ENCODE measurements around the gene AOC2. TPM values are rescaled to one million over a fixed set of nuclear protein-coding genes. Genes with fewer than 3 reads are reported as not detected.
"Not testable (repeated sequence)": the region's sequence is repeated elsewhere in the genome, so short reads cannot be mapped to it uniquely, and the experiment has no call there.

AOC2 gene
- total RNA-seq, 1 donor from 2014 or later, result 0.41 TPM

GRCh38 chr17:42851371-42852240, 7.2 kb downstream of the AOC2 start:
- DNase-seq (ENCODE audit: low spot score in 2 of 2); FAIRE-seq: not testable (repeated sequence)

DNA sequence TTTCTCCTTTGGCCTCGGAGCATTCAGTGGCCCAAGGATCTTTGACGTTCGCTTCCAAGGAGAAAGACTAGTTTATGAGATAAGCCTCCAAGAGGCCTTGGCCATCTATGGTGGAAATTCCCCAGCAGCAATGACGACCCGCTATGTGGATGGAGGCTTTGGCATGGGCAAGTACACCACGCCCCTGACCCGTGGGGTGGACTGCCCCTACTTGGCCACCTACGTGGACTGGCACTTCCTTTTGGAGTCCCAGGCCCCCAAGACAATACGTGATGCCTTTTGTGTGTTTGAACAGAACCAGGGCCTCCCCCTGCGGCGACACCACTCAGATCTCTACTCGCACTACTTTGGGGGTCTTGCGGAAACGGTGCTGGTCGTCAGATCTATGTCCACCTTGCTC, 8.0 kb downstream of the AOC2 start:
- no peak for FAIRE-seq
- no peak for DNase-seq (ENCODE audit: low spot score in 2 of 2)

DNA sequence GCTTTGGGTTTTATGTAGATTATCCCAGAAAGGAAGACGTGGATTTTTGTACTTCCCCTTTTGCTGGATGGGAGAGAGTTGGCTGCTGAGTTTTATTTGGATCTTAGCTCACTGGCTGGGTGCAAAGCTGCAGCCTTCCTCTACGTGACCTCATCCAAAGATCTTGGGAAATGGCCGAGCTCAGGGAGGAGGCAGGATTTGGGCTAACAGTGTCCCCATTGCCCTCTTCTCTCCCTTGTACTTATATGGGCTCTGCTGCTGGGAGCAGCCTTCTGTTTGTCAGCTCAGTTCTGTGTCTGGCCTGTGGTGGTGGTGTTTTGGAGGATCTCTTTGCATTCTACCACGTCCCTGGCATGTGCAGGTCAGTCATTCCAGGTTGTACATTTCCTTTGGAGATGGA, 8.6 kb downstream of the AOC2 start:
- DNase-seq (ENCODE audit: low spot score in 2 of 2) (no peak), FAIRE-seq (no peak)

- FAIRE-seq, result no peak
- no peak for DNase-seq (ENCODE audit: low spot score in 2 of 2)
Measured at GRCh38 chr17:42853597-42853967, 9.2 kb downstream of the AOC2 start.

GRCh38 chr17:42853968-42854790, 9.8 kb downstream of the AOC2 start:
- no peak for FAIRE-seq
- DNase-seq (ENCODE audit: low spot score in 2 of 2), result no peak

GRCh38 chr17:42855048-42855596, 10.7 kb downstream of the AOC2 start:
- no peak for FAIRE-seq
- no peak for DNase-seq (ENCODE audit: low spot score in 2 of 2)

DNA sequence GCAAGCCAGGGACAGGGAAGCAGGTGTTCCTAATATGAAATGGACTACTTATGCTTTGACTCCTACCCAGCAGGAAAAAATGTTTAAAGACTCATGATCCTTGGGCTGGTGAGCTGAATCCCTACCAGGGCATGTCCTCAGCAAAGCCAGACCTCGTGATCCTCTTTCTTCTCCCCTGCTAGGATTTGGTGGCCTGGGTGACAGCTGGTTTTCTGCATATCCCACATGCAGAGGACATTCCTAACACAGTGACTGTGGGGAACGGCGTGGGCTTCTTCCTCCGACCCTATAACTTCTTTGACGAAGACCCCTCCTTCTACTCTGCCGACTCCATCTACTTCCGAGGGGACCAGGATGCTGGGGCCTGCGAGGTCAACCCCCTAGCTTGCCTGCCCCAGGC, 11.7 kb downstream of the AOC2 start:
- FAIRE-seq; DNase-seq (ENCODE audit: low spot score in 2 of 2): not testable (repeated sequence)

DNA sequence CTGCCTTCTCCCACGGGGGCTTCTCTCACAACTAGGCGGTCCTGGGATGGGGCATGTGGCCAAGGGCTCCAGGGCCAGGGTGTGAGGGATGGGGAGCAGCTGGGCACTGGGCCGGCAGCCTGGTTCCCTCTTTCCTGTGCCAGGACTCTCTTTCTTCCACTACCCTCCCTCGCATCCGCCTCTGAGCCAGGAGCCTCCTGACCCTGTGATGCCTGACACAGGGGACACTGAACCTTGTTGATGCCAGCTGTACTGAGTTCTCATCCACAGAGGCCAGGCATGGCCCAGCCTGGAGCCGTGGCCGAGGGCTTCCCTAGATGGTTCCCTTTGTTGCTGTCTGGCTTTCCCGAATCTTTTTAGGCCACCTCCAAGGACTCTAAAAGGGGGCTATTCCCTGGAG, 12.1 kb downstream of the AOC2 start:
- not testable (repeated sequence) for FAIRE-seq; DNase-seq (ENCODE audit: low spot score in 2 of 2)

DNA sequence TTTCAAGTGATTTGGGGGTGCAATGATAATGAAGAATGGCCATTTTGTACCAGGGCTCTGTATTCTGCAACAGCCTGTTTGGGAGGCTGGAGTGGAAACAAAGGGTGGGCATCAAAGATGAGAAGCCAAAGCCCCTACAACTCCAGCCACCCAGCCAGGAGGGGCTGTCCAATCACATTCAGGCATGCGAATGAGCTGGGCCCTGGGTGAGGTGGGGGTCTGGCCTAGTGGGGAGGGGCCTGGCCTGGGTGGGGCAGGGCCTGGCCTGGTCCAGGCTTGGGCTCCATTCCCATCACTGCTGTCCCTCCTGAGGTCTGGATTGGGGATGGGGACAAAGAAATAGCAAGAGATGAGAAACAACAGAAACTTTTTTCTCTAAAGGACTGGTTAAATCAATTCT, 13.0 kb downstream of the AOC2 start:
- no peak for DNase-seq (ENCODE audit: low spot score in 2 of 2)
- FAIRE-seq, result no peak

GRCh38 chr17:42865638-42866094, 21.3 kb downstream of the AOC2 start:
- DNase-seq (ENCODE audit: low spot score in 2 of 2), result no peak
- no peak for FAIRE-seq

GRCh38 chr17:42866216-42866615, 21.8 kb downstream of the AOC2 start:
- DNase-seq (ENCODE audit: low spot score in 2 of 2) (no peak), FAIRE-seq (no peak)

- FAIRE-seq (no peak), DNase-seq (ENCODE audit: low spot score in 2 of 2) (no peak)
Measured at GRCh38 chr17:42866631-42867575, 22.5 kb downstream of the AOC2 start.

- not testable (repeated sequence) for FAIRE-seq; DNase-seq (ENCODE audit: low spot score in 2 of 2)
Measured at GRCh38 chr17:42867694-42868261, 23.4 kb downstream of the AOC2 start.

- FAIRE-seq, result no peak
- no peak for DNase-seq (ENCODE audit: low spot score in 2 of 2)
Measured at GRCh38 chr17:42868338-42868737, 24.0 kb downstream of the AOC2 start.

DNA sequence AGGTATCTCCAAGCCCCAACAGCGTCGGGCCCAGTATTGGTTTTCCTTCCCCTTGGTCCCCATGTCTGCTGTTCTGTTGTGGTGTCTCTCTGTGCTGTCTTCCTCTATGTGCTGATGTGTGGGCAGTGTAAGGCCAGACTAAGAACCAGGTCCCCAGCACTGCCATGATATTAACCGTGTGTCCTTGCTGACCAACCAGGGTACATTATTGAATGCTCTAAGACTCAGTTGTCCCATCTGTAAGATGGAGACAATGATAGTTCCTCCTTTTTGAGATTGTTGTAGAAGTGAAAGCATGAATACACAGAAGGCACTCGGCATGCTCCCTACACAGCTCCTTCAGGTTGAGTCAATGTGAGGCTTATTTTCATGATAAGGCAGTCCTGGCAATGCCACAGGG, 27.3 kb downstream of the AOC2 start:
- DNase-seq (ENCODE audit: low spot score in 2 of 2) (no peak), FAIRE-seq (no peak)

GRCh38 chr17:42872251-42872965, 28.0 kb downstream of the AOC2 start:
- DNase-seq (ENCODE audit: low spot score in 2 of 2) (no peak), FAIRE-seq (no peak)

GRCh38 chr17:42873315-42873714, 28.9 kb downstream of the AOC2 start:
- no peak for FAIRE-seq
- DNase-seq (ENCODE audit: low spot score in 2 of 2), result no peak

DNA sequence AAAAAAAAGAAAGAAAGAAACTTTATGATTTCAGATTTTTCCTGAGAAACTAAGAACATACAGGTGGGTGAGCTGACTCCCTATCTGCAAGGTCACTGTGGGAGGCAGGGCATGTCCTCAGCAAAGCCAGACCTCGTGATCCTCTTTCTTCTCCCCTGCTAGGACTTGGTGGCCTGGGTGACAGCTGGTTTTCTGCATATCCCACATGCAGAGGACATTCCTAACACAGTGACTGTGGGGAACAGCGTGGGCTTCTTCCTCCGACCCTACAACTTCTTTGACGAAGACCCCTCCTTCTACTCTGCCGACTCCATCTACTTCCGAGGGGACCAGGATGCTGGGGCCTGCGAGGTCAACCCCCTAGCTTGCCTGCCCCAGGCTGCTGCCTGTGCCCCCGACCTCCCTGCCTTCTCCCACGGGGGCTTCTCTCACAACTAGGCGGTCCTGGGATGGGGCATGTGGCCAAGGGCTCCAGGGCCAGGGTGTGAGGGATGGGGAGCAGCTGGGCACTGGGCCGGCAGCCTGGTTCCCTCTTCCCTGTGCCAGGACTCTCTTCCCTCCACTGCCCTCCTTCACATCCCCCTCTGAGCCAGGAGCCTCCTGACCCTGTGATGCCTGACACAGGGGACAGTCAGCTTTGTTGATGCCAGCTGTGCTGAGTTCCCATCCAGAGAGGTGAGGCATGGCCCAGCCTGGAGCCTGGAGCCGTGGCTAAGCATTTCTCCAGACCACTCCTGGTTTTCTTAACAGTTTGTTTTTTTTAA, 29.7 kb downstream of the AOC2 start:
- not testable (repeated sequence) for DNase-seq (ENCODE audit: low spot score in 2 of 2); FAIRE-seq

Data from frontal cortex (tissue), 4 donors.